Activated gamma-delta T cell treated with anti-CD3 and anti-CD28 coated beads, Interleukin-2, amount 50 U/mL, for 16 hours (primary cell): ENCODE results near the gene SH2D1A.
"Not testable (repeated sequence)": the region's sequence is repeated elsewhere in the genome, so short reads cannot be mapped to it uniquely, and the experiment has no call there.

ENCODE experiments used
- DNase-seq: peaks from one replicate; pipeline ENCODE4 v3.0.0-alpha.2; 2020; ENCODE audit warnings: low read depth

The SH2D1A gene

DNA sequence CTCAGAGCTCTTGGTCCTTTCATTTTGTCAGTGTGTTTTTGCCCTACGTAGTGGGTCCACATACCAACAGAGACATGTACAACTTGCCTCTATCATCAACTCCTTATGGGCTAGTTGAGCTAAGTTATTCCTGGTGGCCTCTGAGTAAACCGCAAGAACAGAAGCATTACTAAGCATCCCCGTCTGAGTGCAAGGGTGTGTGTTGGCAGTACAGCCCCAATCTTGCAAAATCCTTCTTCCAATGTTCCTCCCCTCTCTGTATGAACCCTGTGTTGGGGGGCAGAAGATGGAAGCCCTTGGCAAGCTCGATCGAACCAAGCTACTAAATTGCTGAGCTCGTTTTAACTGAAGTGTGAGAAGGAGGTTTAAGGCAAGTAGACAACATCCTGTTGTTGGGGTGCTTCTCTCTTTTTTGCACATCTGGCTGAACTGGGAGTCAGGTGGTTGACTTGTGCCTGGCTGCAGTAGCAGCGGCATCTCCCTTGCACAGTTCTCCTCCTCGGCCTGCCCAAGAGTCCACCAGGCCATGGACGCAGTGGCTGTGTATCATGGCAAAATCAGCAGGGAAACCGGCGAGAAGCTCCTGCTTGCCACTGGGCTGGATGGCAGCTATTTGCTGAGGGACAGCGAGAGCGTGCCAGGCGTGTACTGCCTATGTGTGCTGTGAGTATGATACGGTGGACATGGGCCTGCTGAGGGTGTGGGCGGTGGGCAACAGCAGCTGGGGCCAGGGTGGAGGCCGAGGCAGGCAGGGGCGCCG lies at the start of gene SH2D1A:
TSS of gene SH2D1A (plus strand) at position 447 of the 760 bp plus-strand sequence. CDS start at position 527, 80 bp downstream.
- no peak for DNase-seq

DNA sequence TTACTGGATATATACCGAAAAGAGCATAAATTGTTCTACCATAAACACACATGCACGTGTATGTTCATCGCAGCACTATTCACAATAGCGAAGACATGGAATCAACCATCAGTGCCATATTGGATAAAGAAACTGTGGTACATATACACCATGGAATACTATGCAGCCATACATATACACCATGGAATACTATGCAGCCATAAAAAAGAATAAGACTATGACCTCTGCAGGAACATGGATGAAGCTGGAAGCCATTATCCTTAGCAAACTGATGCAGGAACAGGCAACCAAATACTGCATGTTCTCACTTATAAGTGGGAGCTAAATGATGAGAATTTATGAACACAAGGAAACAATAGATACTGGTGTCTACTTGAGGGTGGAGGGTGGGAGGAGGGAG lies 47.0 kb upstream of the SH2D1A start:
- not testable (repeated sequence) for DNase-seq

DNA sequence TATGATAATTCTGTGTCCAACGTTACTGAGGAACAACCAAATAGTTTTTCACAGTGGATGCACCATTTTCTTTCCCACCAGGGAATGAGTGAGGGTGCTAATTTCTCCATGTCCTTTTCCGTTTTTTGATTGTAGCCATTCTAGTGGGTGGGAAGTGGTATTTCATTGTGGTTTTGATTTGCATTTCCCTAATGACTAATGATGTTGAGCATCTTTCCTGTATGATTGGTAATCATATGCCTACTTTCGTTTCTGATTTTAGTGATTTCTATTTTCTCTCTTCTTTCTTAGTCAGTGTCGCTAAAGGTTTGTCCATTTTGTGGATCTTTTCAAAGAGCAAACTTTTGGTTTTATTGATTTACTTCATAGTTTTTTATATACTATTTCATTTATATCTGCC lies 46.0 kb upstream of the SH2D1A start:
- DNase-seq, result no peak

DNA sequence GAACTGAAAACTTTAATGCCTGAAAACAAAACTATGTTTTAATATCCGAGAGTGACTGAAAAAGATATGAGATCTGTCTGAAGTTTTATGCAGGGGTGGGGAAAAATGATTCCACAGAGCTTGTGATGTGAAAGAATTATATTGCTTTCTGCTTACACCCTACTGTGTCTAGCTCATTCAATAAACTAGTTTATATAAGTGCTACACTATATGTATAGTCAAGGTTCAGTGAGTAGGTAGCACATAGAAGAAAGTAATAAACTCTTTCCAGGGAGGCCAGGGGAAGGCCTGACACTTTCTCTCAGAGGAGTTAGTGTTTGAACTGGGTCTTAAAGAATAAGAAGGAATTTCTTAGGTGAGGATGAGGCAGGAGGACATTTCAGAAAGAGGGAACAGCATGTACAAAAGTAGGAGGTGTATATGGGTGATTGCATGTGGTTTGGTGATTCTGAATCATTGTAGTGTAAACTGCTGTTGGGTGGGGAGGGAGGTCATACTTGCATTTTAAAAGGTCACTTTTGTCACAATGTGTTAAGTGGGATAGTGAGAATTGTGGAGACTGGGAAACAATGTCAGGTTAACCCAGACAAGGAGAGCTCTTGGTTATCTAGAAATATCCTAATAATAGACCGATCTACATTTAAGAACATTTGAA lies 39.0 kb upstream of the SH2D1A start:
- DNase-seq, result no peak

DNA sequence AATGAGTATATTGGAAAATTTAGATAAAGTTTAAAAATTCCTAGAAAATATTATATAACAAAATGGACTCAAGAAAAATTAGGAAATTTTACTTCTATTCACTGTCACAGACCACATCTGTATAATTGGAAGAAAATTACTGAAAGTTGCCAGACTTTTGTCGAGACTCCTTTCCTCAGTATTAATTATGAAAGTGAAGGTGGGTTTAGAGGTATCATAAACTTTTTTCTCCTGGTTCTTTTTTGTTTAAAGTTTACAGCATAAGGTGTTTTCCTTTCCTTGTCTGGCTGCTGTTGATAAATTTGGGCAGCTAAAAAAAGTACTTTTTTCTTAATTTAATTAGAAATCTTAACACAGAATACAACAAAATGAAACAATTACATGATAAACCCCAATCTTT lies 20.6 kb upstream of the SH2D1A start:
- DNase-seq, result no peak

DNA sequence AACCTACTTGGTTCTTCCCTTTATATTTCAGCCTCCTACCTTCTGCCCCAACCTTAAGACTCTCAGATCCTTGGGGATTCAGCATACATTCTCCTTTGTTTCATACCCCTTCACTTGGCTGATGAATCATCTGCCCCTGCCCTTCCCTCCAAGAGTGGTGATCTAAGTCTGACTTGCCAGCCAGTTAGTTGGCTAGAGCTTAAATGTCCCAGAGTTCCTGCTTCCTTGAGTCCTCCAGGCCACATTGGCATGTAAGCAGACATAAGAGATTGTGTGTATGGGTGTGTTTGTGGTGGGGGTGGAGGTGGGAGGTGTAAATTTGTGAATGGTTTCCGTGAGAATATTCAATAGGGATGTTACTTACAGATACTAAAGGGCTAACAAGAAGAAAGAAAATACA lies 17.6 kb upstream of the SH2D1A start:
- DNase-seq, result no peak

DNA sequence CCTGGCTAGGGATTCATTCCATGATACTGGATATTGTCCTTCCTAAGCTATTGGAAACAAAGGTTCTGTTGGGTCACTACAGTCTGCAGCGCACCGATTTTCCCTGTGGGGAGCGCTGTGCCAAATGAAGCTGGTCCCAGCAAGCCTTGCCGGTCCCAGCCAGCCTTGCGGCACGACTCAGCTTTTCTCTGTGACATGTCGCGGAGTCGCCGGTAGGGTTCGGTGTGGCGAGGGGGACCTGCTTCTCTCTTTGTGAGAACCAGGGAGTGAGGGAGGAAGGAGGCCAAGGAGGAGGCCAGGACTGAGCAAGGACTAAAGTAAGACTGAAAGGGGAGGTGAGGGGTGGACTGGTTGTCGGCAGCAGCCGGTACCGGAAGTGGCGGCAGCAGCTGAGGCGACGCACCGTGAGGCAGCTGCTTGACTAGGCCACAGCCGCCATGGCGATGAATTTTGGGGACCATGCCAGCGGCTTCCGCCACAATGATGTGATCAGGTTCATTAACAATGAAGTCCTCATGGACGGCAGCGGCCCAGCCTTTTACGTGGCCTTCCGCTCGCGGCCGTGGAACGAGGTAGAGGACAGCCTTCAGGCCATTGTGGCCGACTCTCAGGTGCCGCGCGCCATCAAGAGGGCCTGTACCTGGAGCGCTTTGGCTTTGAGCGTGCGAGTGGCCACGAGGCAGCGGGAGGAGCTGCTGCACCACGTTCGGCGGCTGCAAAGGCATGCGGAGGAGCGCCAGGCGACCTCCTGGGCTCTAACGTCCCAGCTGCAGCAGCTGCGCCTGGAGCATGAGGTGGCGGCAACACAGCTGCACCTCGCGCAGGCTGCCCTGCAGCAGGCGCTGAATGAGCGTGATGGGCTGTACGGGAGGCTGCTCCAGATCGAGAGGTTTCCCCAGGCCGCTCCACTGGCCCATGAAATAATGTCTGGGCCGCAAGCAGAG lies 13.6 kb upstream of the SH2D1A start, which contains the start of gene TEX13D:
TSS of gene TEX13D (plus strand) at position 180 of the 944 bp plus-strand sequence. CDS start at position 438, 258 bp downstream.
- DNase-seq, result no peak

DNA sequence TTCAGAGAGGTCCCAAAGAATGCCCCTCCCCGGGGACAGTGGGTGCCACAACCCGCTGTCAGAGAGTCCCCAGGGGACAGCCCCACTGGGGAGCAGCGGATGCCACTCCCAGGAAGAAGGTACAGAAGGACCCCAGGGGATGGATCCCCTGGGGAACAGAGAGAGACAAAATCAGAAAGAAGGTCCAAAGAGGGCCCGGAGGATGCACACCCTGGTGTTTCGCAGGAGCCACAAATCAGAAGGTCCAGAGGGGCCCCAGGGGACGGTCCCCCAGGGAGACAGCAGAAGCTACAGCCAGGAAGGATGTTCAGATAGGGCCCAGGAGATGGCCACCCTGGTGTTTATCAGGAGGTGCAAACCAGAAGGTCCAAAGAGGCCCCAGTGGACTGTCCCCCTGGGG lies 12.5 kb upstream of the SH2D1A start:
- no peak for DNase-seq

DNA sequence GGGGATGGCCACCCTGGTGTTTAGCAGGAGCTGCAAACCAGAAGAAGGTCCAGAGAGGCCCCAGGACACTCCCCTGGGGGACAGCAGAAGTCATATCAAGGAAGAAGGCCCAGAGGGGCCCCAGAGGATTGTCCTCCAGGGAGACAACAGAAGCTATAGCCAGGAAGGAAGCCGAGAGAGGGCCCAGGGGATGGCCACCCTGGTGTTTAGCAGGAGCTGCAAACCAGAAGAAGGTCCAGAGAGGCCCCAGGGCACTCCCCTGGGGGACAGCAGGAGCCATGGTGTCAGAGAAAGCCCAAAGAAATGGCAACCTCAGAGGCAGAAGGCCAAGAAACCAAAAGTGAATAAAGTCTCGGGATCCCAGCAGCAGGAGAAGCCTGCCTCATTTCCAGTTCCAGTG lies 11.8 kb upstream of the SH2D1A start:
- DNase-seq, result not testable (repeated sequence)

DNA sequence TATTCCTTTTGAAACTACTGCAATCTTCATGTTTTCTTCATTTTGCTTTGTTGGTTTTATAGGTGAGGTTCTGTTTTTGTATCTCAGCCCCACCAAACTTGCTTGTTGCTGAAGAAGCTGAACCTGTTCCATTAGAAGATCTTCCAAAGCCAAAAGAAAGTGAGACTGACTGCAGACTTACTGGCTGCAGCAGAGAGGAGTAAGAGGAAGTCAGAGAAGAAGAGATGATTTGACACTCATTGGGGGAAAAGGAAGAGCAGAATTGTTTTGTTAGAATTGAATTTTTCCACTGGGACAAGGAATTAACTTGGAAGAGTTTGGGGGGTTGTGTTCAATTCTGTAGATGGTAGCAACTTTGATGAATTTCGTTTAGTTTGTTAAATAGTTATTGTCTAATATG lies 10.8 kb upstream of the SH2D1A start:
- DNase-seq, result no peak

DNA sequence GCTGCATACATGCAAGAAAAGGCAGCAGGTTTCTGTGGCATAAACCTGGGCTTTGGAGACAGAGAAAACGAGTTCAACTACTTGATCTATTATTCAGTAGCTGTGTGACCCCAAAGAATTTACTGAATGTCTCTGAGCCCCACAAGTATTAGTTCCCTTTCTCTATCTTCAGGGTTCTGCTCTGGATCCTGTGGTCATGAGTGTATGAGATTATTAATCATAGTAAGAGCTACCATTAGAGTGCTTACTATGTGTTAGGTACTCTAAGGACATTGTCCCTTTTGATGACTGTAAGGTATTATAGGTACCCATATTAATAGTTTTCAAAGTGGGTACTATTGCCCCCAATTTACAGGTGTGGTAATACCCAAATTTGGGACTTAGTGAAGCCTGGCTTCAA lies 8.4 kb upstream of the SH2D1A start:
- DNase-seq, result no peak

DNA sequence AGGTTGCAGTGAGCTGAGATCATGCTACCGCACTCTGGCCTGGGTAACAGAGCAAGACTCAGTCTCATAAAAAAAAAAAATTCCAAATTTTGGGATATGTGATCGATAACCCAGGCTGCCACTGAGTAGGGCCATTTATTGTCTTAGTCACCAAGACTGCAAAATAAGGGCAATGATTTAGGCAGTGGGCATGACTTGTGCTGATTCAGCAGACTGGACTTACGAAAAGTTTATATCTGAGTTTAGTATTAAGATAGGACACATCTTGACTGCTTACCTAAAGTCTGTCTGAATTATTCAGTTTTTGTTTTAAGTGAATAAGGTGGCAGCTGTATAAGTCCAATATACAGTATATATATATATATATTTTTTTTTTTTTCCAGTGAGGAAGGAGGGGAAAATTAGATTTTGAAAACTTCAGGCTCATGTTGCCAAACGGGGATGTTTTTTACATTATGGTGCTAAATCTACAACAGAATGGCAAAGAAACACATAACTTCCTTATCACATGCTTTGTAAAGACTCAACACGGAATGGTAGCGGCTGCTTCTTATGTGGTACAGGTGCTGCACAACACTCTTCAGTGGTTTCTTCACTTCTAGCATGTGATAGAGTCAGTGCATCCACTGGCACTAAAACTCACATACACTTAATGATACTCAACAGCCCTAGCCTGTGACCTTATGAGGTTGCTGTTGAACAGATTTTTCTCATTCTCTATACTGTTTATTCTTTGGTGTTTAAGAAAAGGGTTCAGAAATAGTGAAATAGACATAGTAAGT lies 7.4 kb upstream of the SH2D1A start:
- DNase-seq, result no peak

DNA sequence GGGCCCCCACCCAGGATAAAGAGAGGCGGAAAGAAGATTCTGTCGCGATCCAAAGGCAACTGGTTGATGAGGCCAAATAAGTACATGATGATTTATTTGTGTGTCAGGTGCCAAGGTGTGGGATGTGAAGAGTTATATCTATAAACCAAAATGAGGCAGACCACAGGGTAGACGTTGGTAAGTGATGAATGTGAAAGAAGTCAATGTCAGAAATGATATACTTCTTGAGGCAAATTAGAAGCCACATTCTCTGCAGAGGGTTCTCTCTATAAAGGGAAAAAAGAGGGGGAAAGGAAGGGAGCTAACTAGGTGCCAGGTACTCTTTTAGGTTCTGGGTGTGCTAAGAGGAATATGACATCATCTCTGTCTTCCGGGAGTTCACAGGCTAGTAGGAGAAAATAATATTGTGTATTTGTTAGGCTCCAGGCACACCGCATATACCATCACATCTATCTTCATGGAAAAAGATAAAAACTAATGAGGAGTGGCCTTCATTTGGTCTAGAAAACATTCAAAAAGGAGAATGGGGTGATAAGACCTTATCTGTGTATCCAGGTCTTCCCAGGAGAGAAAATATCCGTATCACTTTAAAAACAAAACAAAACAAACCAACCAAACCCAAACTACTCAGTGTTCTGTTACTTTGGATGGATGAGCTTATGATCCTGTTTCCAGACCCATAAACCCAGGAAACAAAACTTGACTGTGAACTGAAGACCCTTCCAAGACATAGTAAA lies 4.8 kb upstream of the SH2D1A start:
- no peak for DNase-seq

DNA sequence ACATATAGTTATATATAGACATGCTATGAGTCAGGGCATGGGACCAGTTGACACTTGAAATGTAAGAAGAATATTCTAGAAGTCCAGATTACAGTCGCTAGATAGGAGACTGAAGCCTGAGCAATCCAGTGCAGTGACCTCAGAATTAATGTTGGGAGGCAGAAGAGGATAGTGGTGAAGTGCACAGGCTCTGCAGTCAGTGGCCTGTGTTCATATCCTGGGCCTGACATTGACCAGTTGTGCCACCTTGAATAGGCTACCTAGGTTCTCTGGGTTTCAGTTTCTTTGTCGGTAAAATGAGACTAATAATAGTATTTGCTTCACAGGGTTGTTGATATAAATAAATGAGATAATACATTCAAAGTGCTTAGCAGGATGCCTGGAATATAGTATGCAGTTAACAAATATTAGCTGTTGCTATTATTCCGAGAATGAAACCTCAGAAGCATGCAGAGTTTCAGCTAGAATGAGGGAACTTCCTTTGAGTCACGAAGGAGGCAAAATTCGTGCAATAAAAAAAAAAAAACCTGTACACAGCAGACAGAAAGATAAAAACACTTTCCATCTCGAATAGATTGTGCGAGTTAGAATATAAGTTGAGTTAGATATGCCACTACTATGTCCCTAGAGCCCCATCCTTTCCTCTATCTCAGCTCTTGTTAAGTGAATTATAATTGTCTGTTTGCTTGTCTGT lies 4.0 kb upstream of the SH2D1A start:
- no peak for DNase-seq

DNA sequence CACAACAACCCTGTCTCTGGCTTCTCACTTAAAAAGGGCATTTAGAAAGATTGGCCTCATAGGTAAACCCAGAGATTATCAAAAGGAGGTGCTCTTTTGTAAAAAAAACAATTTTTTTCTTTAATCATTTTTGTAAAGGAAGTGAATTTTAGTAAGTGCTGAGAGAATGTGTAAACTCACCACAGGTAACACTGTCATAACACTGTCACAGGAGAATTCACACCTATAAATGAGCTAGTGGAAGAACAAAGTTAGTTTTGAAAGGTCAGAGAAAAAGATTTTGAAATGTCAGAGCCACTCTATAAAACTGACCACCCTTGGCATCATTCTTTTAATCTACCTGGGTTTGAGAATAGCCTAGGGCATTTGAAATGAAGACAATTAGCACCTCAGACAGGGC lies 3.3 kb upstream of the SH2D1A start:
- DNase-seq, result no peak

DNA sequence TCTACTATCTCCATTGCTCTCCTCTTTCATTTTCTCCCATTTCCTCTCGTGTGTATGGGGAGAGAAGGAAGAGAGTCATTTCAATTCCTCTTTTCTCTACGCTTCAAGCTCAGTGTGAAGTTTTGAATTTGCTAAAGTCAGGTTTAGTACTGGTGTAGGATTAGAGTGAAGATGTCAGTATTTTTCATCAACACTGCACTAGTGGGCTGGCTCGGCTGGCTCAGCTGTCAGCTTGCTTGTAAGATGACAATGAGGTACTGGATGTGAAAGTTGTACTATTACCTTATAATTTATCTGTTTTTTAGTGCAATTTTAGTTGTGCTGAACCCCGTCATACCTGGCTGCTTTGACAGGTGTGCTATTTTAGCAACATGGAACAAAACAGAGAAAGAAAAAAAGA lies 2.1 kb upstream of the SH2D1A start:
- DNase-seq, result no peak

DNA sequence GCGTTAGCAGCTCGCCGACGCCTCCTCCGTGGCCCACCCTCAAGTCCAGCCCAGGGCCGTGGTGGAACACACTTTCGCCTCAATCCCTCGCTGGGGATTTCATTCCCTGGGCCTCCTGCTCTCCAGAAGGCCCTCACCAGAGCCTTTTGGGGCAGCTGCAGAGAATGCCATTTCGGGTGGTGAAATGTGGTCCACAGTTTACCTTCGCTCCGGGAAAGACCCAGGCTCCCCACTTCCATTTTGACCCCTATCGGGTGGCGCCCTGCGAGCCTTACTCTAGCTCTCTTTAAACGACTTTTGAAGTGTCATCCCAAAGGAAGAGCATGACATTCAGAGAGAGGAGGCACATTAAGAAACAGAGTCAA lies 496 bp downstream of the SH2D1A start:
- no peak for DNase-seq

DNA sequence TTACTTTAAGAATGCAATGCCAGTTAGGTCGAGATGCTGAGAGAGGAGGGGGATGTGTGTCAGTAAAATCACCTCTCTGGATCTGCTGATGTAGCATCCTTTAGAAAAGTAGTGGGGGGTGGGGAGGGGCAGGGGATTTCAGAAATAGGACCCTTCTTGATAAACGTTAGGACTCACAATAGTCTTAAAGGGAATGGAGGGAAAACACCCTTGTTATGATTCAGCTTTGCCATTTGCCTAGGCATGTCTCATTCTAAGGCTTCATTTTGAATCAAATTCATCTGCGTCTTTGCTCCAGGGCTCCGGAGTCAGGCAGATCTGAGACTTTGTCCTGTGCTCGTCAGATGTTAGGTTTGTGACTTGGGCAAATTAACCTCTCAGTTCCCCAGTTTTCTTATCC lies 879 bp downstream of the SH2D1A start:
- no peak for DNase-seq

DNA sequence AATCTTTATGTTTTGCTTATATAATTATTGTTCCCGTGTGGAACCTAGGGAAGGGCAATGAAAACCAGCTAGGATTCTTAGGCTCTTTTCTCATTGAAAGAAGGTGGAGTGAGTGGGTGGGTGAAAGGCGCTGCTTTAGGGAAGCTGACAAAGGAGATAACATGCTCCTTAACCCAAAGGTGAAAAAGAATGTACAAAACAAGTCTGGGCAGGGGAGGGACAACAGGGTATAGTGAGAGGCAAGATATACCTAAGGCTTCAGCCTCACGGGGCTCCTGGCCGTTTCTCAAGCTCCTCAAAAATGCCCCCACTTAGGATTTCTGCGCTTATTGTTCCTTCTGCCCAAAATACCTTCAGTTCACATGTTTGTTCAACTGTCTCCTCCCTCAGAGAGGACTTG lies 1.8 kb downstream of the SH2D1A start:
- DNase-seq, result no peak

DNA sequence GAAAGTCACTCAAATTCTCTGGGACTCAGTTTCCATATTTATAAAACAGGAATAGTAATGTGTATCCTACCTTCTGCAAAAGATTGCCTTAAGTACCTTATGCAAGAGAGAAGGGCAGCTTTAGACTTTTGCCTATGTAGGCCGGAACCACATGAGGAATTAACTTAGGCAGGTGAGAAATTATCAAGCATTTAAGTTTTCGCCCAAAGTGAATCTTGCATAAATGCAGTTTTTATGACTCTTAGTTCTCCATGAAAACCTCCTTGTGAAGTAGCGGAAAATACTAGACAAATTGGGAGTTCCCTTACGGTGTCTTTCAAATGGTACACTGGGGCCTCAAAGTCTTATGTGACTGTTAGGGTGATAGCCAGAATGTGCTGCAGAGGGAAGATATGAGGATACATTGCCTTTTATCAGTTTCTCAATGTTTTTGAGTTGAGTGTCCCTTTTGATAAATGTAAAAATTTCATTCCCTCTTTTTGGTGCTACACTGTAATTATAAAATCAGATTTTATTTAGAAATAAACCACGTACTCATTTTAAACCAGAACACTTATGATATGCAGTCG lies 2.6 kb downstream of the SH2D1A start:
- no peak for DNase-seq
